Measurements from ENCODE around the gene TACR1. TPM values are rescaled to one million over a fixed set of nuclear protein-coding genes. Genes with fewer than 3 reads are reported as not detected.

The TACR1 gene
- polyA plus RNA-seq, 1 donor from 2014 or later = 0.78 TPM

DNA sequence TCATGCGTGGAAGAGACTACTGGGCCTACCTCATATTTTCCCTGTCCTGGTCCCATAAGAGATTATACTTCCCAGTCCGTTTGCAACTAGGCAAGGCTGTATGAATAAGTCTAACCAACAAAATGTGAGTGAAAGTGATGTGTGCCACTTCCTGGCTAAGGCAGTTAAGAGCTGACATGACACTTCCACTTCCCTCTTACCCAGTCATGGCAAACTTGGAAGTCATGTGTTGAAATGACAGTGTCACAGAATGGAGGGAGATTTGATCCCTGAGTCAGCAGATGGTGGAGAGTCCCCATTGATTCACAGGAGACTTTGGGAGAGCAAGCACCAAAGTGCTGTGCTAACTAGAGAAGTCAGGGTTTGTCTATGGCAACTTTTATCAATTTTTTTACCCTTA is 36.4 kb downstream of the TACR1 start:
- H2AFZ ChIP-seq (ENCODE audit: low read depth, low read length) = no peak overlapping the region
- no peaks in the 10 kb centered on the region for H3K9me2 ChIP-seq (ENCODE audit: insufficient read depth, low read length)
- no peaks in the 10 kb centered on the region for H4K20me1 ChIP-seq (ENCODE audit: insufficient read depth)
- H3K79me2 ChIP-seq (replicated peaks; ENCODE audit: insufficient read depth, low read length) = no peaks in the 10 kb centered on the region
- H3K4me3 ChIP-seq (ENCODE audit: low read length) = no peak overlapping the region
- H3K9me3 ChIP-seq (ENCODE audit: low read length) = no peaks in the 10 kb centered on the region
- no peaks in the 10 kb centered on the region for H3K27me3 ChIP-seq (ENCODE audit: insufficient read depth, low read depth, low read length)
- no peak for TF ChIP-seq EP300 (conservative IDR thresholded peaks at IDR 0.05; ENCODE audit: poor library complexity, severe bottlenecking)
- no peak for TF ChIP-seq RAD21 (conservative IDR thresholded peaks at IDR 0.05)
- TF ChIP-seq SMC3 (conservative IDR thresholded peaks at IDR 0.05; ENCODE audit: poor library complexity) = no peak
- TF ChIP-seq TAF1 (IDR thresholded peaks at IDR 0.05; ENCODE audit: low read depth) = no peak
- no peak for TF ChIP-seq POLR2AphosphoS5 (IDR thresholded peaks at IDR 0.05)
- TF ChIP-seq EZH2 (IDR thresholded peaks at IDR 0.05; ENCODE audit: borderline replicate concordance, insufficient read depth, low read length, poor library complexity, severe bottlenecking) = no peak
- TF ChIP-seq MXI1 (conservative IDR thresholded peaks at IDR 0.05; ENCODE audit: poor library complexity, severe bottlenecking) = no peak
- TF ChIP-seq, protein P1, sequence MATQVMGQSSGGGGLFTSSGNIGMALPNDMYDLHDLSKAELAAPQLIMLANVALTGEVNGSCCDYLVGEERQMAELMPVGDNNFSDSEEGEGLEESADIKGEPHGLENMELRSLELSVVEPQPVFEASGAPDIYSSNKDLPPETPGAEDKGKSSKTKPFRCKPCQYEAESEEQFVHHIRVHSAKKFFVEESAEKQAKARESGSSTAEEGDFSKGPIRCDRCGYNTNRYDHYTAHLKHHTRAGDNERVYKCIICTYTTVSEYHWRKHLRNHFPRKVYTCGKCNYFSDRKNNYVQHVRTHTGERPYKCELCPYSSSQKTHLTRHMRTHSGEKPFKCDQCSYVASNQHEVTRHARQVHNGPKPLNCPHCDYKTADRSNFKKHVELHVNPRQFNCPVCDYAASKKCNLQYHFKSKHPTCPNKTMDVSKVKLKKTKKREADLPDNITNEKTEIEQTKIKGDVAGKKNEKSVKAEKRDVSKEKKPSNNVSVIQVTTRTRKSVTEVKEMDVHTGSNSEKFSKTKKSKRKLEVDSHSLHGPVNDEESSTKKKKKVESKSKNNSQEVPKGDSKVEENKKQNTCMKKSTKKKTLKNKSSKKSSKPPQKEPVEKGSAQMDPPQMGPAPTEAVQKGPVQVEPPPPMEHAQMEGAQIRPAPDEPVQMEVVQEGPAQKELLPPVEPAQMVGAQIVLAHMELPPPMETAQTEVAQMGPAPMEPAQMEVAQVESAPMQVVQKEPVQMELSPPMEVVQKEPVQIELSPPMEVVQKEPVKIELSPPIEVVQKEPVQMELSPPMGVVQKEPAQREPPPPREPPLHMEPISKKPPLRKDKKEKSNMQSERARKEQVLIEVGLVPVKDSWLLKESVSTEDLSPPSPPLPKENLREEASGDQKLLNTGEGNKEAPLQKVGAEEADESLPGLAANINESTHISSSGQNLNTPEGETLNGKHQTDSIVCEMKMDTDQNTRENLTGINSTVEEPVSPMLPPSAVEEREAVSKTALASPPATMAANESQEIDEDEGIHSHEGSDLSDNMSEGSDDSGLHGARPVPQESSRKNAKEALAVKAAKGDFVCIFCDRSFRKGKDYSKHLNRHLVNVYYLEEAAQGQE (IDR thresholded peaks at IDR 0.05; ENCODE audit: borderline replicate concordance) = no peak
- TF ChIP-seq, protein P2, sequence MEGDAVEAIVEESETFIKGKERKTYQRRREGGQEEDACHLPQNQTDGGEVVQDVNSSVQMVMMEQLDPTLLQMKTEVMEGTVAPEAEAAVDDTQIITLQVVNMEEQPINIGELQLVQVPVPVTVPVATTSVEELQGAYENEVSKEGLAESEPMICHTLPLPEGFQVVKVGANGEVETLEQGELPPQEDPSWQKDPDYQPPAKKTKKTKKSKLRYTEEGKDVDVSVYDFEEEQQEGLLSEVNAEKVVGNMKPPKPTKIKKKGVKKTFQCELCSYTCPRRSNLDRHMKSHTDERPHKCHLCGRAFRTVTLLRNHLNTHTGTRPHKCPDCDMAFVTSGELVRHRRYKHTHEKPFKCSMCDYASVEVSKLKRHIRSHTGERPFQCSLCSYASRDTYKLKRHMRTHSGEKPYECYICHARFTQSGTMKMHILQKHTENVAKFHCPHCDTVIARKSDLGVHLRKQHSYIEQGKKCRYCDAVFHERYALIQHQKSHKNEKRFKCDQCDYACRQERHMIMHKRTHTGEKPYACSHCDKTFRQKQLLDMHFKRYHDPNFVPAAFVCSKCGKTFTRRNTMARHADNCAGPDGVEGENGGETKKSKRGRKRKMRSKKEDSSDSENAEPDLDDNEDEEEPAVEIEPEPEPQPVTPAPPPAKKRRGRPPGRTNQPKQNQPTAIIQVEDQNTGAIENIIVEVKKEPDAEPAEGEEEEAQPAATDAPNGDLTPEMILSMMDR (IDR thresholded peaks at IDR 0.05; ENCODE audit: poor library complexity, severe bottlenecking) = no peak
- no peak overlapping the region for H3K9ac ChIP-seq (ENCODE audit: low read length)
- no peaks in the 10 kb centered on the region for H3F3A ChIP-seq (ENCODE audit: insufficient read depth, low read length, poor library complexity, severe bottlenecking)
- H3K27ac ChIP-seq (ENCODE audit: low read length) = no peak overlapping the region
- no peak overlapping the region for H3K4me2 ChIP-seq (ENCODE audit: low read length)
- no peaks in the 10 kb centered on the region for H3K36me3 ChIP-seq (ENCODE audit: insufficient read depth, low read length)

DNA sequence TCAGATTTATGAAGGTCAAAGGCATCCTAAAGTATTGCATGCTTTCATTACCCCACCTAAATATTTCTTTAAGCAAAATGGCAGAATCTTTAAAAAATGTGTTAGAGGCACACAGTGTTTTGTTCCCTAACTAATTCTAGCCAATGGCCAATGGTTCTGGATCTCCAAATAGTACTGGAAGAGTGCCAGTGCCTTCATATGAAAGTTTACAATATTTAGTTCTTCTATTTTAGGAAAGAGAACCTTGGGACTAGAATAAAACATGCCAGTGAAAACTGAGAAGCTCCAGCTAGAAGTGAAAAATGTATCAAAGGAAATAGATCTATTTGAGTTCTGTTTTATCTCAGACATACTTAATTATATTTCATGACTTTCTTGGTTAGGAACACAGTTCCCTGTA is 37.1 kb downstream of the TACR1 start:
- no peak overlapping the region for H2AFZ ChIP-seq (ENCODE audit: low read depth, low read length)
- H3K36me3 ChIP-seq (ENCODE audit: insufficient read depth, low read length) = no peaks in the 10 kb centered on the region
- H4K20me1 ChIP-seq (ENCODE audit: insufficient read depth) = no peaks in the 10 kb centered on the region
- no peaks in the 10 kb centered on the region for H3F3A ChIP-seq (ENCODE audit: insufficient read depth, low read length, poor library complexity, severe bottlenecking)
- no peak overlapping the region for H3K9ac ChIP-seq (ENCODE audit: low read length)
- no peaks in the 10 kb centered on the region for H3K27me3 ChIP-seq (ENCODE audit: insufficient read depth, low read depth, low read length)
- no peaks in the 10 kb centered on the region for H3K9me3 ChIP-seq (ENCODE audit: low read length)
- no peak overlapping the region for H3K4me2 ChIP-seq (ENCODE audit: low read length)
- no peak overlapping the region for H3K4me3 ChIP-seq (ENCODE audit: low read length)
- no peaks in the 10 kb centered on the region for H3K9me2 ChIP-seq (ENCODE audit: insufficient read depth, low read length)
- TF ChIP-seq EZH2 (IDR thresholded peaks at IDR 0.05; ENCODE audit: borderline replicate concordance, insufficient read depth, low read length, poor library complexity, severe bottlenecking) = no peak
- no peak for TF ChIP-seq EP300 (conservative IDR thresholded peaks at IDR 0.05; ENCODE audit: poor library complexity, severe bottlenecking)
- TF ChIP-seq, protein P2 (IDR thresholded peaks at IDR 0.05; ENCODE audit: poor library complexity, severe bottlenecking) = no peak
- TF ChIP-seq MXI1 (conservative IDR thresholded peaks at IDR 0.05; ENCODE audit: poor library complexity, severe bottlenecking) = no peak
- TF ChIP-seq RAD21 (conservative IDR thresholded peaks at IDR 0.05) = no peak
- no peak for TF ChIP-seq SMC3 (conservative IDR thresholded peaks at IDR 0.05; ENCODE audit: poor library complexity)
- TF ChIP-seq POLR2AphosphoS5 (IDR thresholded peaks at IDR 0.05) = no peak
- TF ChIP-seq TAF1 (IDR thresholded peaks at IDR 0.05; ENCODE audit: low read depth) = no peak
- TF ChIP-seq, protein P1 (IDR thresholded peaks at IDR 0.05; ENCODE audit: borderline replicate concordance) = no peak
- no peaks in the 10 kb centered on the region for H3K79me2 ChIP-seq (replicated peaks; ENCODE audit: insufficient read depth, low read length)
- H3K27ac ChIP-seq (ENCODE audit: low read length) = no peak overlapping the region
